GDM1 (cell line): ENCODE data around the gene HES7.

Experiments used
- DNase-seq: peaks from one replicate; lab custom pipeline; 2025; lab: John Stamatoyannopoulos, UW

The HES7 gene

DNA sequence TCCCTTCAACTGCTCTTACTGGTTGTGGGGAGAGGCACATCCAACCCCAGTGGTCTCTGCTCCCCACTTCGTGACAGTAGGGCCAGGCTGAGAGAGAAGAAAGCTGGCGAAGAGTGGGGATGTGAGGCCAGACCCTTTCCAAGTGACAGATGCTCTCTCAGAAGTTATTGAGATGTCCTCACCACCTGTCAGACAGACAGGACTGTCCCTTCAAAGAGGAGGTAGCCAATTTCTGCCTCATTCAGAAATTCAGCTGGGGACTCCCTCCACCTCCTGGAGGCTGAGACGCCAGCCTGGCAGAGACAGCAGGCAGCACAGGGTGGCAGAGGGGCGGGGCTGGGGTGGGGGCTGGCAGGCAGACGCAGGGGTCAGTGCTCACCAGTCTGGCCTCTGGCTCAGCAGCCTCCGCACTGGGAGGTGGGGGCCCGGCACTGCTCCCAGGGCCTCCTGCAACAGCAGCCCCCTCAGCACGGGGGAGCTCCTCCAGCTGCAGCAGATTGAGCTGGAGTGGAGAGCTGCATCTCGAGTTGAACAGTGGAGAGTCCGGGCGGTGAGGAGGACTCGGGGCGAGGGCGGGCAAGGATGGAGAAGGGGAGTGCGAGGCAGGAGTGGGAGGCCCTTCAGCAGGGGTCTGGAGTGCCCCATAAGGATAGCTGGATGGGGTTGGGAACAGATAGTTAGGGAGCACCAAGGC lies 19.1 kb upstream of the HES7 start:
- DNase-seq, result no peak

DNA sequence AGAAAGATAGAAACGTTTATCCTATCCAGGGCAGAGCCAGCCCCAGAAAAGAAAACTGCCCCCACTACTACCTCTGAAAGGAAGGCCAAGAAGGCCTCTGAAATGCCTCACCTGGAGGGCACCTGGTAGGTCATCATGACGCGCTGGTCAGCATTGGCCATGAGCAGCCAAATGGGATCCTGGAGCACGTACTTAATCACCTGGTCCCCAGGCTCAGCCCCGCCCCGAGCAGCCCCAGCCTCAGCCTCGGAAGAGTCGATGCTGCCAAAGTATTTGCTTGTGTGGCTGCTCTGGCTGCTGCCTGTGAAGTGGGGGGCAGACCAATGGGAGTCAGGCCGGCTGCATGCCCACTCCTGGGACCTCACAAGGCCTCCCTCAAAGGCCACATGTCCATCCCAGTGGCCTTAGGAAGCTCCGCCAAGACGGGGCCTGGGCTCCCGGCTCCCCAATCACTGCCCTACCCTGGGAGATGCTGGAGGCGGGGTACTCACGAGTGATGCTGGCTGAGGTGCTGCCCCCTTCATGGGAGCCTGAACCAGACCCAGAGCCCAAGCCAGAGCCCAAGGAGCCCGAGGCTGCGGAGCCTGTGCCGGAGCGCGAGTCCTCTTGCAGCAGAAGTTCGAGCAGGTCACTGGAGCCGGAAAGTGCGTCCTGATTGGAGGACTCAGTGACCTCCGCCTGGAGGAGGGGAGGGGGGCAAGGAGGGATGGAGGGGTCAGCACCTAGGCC lies 18.4 kb upstream of the HES7 start:
- no peak for DNase-seq

DNA sequence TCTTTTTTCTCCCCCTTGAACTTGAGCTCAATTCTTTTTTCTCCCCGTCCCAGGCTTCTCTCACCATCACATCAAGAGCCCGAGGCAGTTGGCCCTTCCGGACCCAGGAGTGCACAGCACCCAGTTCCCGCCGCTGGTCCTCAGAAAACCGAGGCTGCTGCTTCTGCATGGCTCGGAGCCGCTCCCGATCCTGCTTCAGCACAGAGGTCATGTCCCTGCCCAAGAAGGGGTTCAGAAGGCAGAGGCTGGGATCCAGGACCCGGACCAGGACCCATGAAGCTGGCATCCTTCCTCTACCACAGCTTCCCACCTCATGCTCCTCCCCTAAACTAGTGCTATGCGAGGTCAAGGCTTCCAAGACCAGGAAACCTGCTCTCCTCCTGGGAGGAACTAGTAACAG lies 17.8 kb upstream of the HES7 start:
- no peak for DNase-seq

DNA sequence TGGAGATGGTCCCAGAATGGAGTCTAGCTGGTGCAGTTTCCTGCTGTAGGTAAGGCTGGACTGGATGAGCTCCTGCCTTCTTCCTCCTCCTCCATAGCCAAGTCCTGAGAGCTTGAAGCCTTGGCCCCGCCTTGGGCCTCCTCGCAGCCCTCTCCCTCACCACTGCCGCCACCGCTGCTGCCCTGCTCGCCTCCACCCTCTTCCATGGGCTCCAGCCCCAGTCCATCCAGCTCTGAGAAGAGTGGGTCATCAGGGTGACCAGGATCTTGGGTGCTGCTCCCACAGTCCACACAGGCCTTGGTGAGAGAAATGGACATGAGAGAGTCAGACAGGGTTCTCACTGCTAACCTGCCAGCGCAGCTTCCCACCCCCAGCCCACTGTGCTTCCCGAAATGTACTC lies 17.1 kb upstream of the HES7 start:
- DNase-seq, result no peak

DNA sequence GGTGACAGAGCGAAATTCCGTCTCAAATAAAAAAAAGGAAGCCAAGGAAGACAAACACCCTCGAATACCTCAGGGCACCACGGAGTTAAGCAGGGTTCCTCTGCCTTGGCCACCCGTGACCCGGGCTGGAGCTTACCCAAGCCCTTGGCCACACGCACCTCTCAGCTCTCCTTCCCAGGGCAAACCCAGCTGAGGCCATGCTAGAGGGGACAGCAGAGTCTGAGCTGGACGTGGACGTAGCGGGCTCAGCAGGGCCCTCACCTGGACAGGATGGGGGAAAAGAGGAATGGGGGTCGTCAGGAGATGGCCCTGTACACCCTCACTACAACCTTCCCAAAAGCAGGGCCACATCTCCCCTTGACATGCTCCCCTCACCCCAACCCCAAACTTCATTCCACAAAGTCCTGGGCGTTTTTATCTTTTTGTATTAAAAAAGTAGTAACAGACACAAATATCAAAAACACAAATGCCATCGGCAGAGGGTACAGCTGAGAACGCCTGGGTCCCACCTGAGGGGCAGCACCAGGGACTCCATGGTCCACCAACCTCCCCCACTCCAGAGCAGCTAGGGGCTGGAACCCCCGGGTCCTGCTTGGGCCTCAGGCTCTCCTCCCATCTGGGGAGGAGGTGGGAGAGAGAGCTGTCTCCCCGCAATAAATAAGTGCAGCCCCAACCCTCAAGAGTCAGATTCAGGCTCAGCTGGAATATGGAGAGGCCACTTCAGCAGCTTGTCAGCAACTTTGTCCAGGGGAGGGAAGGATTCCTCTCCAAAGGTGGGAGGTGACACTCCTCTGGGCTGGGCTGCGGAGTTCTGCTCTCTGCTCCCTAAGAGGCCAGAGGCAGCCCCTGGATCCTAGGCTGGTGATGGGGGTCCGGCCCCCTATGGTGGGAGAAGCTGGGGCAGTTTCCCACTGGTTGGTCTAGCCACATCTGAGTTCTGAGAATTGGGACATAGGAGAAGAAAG lies 16.4 kb upstream of the HES7 start:
- no peak for DNase-seq

DNA sequence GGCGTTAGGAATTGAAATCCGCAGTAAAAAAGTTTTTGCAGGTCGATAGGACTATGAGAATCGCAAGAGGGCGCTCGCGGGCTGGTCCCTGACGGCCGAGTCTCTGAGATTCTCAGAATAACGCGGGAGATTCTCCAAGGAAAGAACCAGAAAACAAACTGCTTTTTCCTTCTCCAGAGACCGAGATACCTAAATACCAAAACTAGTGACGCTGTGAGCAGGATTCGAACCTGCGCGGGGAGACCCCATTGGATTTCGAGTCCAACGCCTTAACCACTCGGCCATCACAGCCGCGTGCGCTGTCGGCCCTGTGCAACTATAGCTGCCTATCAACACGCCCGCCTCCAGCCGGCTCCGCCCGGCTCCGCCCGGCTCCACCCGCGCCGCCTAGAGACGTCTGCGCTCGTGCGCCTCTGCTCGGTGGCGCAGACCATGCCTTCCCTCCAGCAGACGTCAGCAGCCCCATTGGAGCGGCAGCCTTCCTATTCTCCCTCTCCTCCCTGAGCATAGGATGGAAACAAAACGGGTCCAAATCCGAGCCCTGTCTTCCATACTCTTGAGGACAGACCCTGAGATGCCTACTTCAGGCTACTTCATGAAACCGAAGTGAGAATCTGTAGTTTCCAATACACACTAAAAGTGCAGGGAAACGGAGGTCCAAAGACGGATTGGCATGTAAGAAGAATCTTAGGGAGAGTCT lies 14.9 kb upstream of the HES7 start:
- peak; percentile 94 for DNase-seq

DNA sequence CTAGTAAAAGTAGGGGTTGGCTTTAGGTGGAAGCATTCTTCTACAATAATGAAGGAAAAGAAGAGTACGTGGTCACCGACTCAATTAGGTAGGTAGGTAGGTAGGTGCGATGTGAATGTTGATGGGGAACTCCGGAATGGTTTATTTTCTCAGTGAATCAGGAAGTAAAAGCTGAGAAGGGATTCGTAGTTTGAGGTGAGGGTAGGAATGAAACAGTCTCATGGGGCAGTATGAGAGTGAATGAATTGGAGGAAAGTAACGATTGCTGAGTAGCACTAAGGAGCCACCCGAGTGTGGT lies 14.4 kb upstream of the HES7 start:
- no peak for DNase-seq

DNA sequence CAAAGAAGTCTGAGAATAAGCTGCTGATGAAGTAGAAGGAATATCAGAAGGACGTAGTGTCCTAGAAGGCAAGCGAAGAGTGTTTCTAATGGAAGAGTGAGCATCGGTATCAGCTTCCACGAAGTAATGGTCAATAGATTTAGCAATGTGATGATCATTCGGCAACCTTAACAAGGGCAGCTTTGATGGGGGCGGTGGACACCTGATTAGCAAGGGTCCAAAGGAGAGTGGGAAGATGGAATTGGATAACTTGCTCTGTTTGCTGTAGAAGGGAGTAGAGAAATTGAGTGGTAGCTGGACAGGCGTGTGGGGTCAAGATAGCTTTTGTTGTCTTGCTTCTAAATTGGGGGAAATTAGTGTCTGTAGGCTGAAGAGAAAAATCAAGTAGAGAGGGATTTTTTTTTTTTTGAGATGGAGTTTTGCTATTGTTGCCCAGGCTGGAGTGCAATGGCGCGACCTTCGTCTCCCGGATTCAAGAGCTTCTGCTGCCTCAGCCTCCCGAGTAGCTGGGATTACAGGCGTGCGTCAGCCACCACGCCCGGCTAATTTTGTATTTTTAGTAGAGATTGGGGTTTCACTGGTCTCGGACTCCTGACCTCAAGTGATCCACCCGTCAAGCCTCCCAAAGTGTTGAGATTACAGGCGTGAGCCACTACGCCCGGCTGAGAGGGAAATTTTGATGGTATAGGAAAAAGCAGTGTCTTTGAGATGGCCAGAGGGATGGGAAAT lies 13.9 kb upstream of the HES7 start:
- DNase-seq, result no peak

DNA sequence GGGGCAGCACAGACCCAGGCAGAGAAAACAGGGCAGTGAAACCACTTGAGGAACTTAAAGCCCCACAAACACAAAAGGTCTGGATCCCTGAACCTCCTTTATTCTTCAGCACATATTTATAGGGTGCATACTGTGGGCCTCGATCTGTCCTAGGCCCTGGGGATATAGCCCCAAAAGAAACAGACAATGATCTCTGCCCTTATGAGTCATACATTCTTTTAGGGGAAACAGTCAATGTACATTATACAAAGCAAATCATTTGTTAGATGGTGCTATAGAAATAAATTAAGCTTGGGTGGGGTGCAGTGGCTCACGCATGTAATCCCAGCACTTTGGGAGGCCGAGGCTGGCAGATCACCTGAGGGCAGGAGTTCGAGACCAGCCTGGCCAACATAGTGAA lies 10.0 kb upstream of the HES7 start:
- no peak for DNase-seq

DNA sequence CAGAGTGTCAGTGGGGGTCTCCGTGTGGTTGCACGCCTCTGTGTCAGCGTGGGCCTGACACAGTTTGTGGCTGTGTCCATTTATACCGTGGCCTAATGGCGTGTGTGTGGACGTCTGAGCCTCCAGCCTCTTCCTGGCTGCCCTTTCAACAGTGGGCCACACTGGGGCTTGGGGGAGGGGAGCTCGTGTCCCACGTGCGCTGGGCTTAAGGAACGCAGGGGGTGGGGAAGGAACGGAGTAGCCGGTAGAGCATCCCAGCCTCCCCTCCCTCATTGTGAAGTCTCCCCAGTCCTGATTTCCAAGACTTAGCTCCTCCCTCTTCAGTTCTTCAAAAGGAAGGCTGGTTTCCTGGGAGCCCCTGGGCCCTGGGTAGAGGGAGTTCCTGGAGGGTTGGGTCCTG lies 9.5 kb upstream of the HES7 start:
- DNase-seq, result no peak

DNA sequence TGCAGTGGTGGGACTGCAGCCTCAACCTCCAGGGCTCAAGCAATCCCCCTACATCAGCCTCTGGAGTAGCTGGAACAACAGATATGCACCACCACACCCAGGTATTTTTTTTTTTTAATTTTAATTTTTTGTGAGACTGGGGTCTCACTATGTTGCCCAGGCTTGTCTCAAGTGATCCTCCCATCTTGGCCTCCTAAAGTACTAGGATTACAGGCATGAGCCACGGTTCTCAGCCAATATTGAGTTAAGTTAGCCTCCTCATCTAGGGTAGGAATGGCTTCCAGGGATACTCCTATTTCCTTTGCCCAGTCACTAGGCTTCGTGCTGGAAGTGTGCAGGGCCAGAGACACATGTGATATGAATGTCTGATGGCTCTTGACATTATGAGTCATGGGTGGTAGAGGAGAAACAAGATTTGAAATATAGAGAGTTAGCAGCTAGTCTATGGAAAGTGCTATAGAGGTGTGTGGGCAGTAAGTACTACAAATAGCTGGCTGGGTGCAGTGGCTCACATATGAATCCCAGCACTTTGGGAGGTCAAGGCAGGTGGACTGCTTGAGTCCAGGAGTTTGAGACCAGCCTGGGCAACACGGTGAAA lies 8.0 kb upstream of the HES7 start:
- DNase-seq, result no peak

DNA sequence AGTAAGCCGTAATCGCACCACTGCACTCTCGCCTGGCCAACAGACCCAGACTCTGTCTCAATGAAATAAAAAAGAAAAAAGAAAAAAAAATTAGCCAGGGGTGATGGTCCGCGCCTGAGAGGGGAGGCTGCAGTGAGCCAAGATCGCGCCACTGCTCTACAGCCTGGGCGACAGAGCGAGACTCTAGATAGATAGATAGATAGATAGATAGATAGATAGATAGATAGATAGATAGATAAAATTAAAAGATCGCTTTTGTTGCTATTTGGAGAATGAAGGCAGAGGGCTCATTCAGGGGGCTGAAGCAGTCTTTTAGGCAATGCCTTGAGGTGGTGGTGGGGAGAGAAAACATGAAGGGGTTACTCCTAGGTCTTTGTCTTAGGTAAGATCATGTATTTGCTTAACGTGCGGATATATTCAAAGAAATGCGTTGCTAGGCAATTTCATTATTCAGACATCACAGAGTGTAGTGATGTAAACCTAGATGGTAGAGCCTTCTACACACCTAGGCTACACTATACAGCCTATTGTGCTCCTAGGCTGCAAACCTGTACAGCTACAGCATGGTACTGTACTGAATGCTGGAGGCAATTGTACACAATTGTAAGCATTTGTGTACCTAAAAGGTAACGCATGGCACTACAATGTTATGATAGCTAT lies 4.3 kb upstream of the HES7 start:
- no peak for DNase-seq

DNA sequence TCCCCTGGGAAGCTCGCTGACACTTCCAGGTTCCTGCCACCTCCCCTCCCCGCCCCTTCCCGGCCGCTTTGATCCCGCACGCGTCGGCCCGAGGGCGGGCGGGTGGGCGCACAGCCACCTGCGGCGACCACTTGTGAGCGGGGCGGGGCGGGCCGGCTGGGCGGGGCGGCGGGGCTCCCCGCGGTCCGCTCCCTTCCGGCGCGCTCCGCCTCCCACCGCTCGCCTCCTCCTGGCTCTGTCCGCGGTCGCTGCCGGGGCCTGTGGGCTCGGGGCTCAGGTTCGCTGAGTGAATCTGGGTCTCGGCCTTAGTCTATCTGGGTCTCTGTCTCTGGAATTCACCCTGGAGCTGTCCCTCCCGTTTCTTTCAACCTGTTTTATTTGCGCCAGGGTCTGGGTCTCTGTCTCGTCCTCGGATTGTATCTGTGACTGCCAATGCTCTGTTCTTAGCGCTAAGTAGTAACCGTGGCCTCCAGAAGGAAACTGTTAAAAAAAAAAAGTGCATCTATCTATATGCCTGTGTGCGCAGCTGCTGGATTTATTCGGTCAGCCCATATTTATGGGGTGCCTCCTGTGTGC lies 2.7 kb upstream of the HES7 start:
- no peak for DNase-seq

DNA sequence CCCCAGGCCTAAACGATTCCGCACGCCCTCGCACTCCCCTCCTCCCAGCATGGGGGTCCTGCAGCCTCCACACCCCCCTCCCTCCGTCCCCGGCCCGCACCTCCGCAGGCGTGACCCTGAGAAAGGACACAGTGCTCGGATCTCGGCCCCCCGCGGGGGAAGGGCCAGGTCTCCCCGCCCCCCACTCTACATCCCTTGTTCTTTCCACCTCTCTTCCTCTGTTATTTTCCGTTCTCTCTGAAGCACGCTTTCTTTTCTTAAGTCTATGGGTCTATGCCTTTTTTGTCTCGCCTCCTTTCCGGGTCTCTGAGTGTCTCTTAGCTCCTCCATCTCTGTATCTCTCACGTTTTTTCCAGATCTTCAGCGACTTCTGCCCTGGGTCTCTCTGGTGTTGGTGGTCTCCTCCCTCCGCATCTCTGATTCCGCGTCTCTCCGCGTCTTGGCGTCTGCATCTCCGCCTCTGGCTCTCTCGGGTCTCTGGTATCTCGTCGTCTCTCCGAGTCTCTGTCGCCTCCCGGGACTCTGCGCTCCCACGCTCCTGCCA lies 2.1 kb upstream of the HES7 start:
- no peak for DNase-seq

DNA sequence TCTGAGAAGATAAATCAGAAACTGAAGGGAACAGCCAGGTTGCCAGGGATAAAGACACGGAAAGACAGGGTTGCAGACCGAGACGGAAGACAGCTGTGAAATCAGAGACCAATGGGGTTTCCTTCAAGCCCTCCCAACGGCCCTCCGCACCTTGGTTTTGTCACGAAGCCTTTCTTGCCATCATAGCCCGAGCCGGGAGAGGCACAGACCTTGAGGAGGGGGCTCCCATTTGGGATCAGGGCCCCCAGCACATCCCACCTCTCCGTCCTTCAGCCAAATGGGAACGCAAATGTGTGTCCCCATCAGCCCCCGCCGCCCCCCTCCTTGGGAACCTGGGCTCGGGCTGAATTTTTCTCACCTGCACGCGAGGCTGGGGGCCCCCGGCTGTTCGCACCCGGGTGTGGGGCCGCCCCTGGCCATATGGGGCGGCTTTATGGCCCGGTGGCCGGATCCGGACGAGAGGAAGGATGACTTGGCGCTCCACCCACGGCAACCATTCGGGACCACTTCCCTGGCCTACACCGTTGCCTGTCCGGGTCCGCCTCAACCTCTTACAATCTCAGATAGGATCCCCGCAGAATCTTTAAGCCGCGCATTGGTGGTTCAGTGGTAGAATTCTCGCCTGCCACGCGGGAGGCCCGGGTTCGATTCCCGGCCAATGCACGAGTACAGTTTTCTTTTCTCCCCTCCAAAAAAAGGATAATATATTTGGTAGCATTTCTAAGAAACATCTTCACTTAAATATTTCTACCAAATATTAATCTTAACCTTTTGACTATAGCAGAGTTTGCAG lies 1.4 kb upstream of the HES7 start:
- DNase-seq, result peak; percentile 58

DNA sequence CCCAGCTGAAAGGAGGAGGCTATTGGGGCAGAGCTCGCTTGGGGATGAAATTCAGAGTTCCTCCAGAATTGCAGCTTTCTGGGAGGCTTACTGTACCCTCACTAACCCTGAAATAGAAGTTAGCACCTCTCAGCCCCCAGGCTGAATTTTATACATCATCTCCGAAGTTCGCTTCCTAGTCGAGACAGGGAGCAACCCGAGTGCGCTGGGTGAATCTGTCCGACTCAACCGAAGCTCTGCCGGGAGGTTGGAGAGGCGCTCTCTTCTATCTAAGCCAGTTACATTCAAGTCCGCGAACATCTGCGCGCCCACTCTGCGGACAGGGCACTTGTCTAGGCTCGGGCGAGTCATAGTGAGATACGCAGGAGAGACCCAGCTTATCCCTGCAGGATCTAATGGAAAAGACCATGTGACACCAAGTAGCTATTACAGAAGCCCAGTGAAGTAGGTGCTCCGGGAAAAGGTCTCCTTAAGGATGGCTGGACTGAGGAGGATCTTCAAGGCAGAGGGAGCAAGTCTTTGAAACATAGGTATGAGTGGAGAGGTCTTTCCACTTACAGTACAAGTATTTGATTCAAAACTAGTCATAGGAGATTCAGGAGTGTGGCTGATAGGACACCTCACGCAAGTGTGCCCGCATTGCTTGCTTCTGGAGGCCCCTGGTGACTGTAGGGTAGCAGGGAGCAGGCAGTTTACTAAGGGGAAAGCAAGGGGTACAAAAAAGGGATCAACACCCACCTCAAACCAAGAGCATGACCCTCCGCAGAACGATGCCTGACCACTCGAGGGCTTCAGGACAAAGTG lies 646 bp upstream of the HES7 start:
- no peak for DNase-seq

DNA sequence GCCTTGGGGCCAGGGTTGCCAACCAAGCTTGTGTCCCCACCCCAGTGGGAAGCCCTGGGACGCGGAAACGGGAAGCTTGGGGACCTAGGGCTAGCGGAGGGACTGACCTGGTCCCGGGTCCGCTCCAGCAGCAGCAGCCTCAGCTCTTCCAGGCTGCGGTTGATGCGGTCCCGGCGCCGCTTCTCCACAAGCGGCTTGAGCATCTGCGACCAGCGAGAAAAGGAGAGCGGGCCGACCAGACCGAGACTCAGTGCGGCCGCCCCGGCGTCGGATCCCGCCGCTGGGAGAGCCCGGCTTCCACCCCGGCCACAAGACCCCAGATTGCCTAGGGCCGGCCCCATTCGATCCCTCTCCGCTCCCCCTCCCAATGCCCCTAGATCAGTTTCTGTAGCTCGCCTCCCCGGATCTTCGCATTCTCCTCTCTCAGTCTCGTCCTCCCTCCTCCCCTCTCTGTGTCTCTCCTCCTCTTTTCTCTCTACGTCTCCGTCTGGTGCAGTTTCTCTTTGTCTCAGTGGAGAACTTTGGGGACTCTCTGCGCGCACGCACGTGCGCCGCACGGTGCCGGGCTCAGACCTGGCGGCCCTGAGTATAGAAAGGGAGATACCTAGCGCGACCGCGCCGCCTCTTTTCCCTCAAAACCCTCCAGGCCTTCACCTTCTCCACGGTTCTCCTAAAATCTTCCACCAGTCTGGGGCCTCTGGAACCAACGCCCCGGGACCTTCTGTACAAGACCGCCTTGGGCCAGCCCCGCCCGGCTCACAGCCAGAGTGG lies 797 bp downstream of the HES7 start:
- no peak for DNase-seq
